HG03095 (cell line): ENCODE measurements around the gene CRIP3.

Experiments
- ATAC-seq: cut with Tn5 transposase; IDR thresholded peaks from one replicate; pipeline ENCODE4 v1.9.1; 2021; ENCODE audit warnings: moderate library complexity; ENCODE audit not compliant: unreplicated experiment

Gene CRIP3

GRCh38 chr6:43290905-43291355, 17.7 kb downstream of the CRIP3 start:
- no peak for ATAC-seq

GRCh38 chr6:43290339-43290904, 18.2 kb downstream of the CRIP3 start:
- ATAC-seq: no peak

GRCh38 chr6:43287717-43288679, 20.6 kb downstream of the CRIP3 start:
- ATAC-seq: no peak

GRCh38 chr6:43286980-43287716, 21.5 kb downstream of the CRIP3 start:
- no peak for ATAC-seq

- ATAC-seq: no peak
These were observed 22.1 kb downstream of the CRIP3 start for GRCh38 chr6:43286456-43286979.

GRCh38 chr6:43285832-43286231, 22.8 kb downstream of the CRIP3 start:
- no peak for ATAC-seq

GRCh38 chr6:43284991-43285781, 23.4 kb downstream of the CRIP3 start:
- no peak for ATAC-seq

- no peak for ATAC-seq
These were observed 24.7 kb downstream of the CRIP3 start for GRCh38 chr6:43283905-43284304.

- no peak for ATAC-seq
These were observed 25.1 kb downstream of the CRIP3 start for GRCh38 chr6:43283514-43283901.

- ATAC-seq: no peak
These were observed 25.8 kb downstream of the CRIP3 start for GRCh38 chr6:43282636-43283513.

- ATAC-seq: no peak
These were observed 26.6 kb downstream of the CRIP3 start for GRCh38 chr6:43282060-43282459.

- no peak for ATAC-seq
These were observed 28.4 kb downstream of the CRIP3 start for GRCh38 chr6:43280234-43280633.

- ATAC-seq: no peak
These were observed 30.0 kb downstream of the CRIP3 start for GRCh38 chr6:43278524-43279078.

GRCh38 chr6:43277643-43278523, 30.7 kb downstream of the CRIP3 start:
- ATAC-seq: no peak

GRCh38 chr6:43277306-43277642, 31.4 kb downstream of the CRIP3 start:
- ATAC-seq: no peak

GRCh38 chr6:43276577-43277305, 31.9 kb downstream of the CRIP3 start:
- ATAC-seq: no peak

- ATAC-seq: no peak
These were observed 32.6 kb downstream of the CRIP3 start for GRCh38 chr6:43275801-43276576.
